SK-N-SH treated with all-trans-retinoic acid at 6 μM for 48 hours (cell line): ENCODE results near the gene DNER.
A peak's percentile ranks its signal among the peaks of the same experiment; 100 is the strongest.

ENCODE experiments used
- ATAC-seq: fragments of 200-7000 bp; cut with Tn5 transposase; 3 replicates; pipeline ENCODE4 v1.9.1; 2020; ENCODE audit warnings: mild to moderate bottlenecking, moderate library complexity
- ARNTL ChIP-seq: fragments of 450-650 bp; formaldehyde crosslinking; IDR thresholded peaks from 2 replicates; pipeline ENCODE4 v1.5.0; 2020; ENCODE audit warnings: low read depth, mild to moderate bottlenecking, moderate library complexity, borderline replicate concordance
- BACH2 ChIP-seq: fragments of 250-450 bp; sonication (Bioruptor Pico); IDR thresholded peaks from 2 replicates; pipeline ENCODE4 v1.9.0; 2021; ENCODE audit warnings: mild to moderate bottlenecking, borderline replicate concordance
- CREB5 ChIP-seq: fragments of 250-450 bp; sonication (Bioruptor Pico); IDR thresholded peaks from 2 replicates; pipeline ENCODE4 v1.5.1; 2020; ENCODE audit warnings: low read depth, mild to moderate bottlenecking, moderate library complexity
- CSDC2 ChIP-seq: fragments of 250-450 bp; sonication (Bioruptor Pico); IDR thresholded peaks from 2 replicates; pipeline ENCODE4 v1.5.0; 2020; ENCODE audit warnings: mild to moderate bottlenecking, moderate library complexity
- GLIS3 ChIP-seq: fragments of 250-450 bp; sonication (Bioruptor Pico); IDR thresholded peaks from 2 replicates; pipeline ENCODE4 v1.5.0; 2020; ENCODE audit warnings: mild to moderate bottlenecking, moderate library complexity
- ISL1 ChIP-seq: fragments of 250-450 bp; sonication (Bioruptor Pico); IDR thresholded peaks from 2 replicates; pipeline ENCODE4 v2.1.2; 2022; ENCODE audit warnings: mild to moderate bottlenecking, moderate library complexity
- OSR1 ChIP-seq: fragments of 250-450 bp; sonication (Bioruptor Pico); IDR thresholded peaks from 2 replicates; pipeline ENCODE4 v1.8.0; 2022; ENCODE audit warnings: moderate library complexity, mild to moderate bottlenecking, inconsistent platforms
- PATZ1 ChIP-seq: fragments of 250-450 bp; sonication (Bioruptor Pico); IDR thresholded peaks from 2 replicates; pipeline ENCODE4 v1.8.0; 2020; ENCODE audit warnings: mild to moderate bottlenecking, moderate library complexity, borderline replicate concordance
- PPARA ChIP-seq: fragments of 250-450 bp; sonication (Bioruptor Pico); IDR thresholded peaks from 2 replicates; pipeline ENCODE4 v1.5.0; 2020; ENCODE audit warnings: mild to moderate bottlenecking, borderline replicate concordance
- RARB ChIP-seq: fragments of 250-450 bp; sonication (Bioruptor Pico); IDR thresholded peaks from 2 replicates; pipeline ENCODE4 v1.8.0; 2021; ENCODE audit warnings: mild to moderate bottlenecking, moderate library complexity
- SNAI2 ChIP-seq: fragments of 250-450 bp; sonication (Bioruptor Pico); IDR thresholded peaks from 2 replicates; pipeline ENCODE4 v1.5.0; 2020; ENCODE audit warnings: mild to moderate bottlenecking, moderate library complexity
- TCF4 ChIP-seq: fragments of 250-450 bp; sonication (Bioruptor Pico); IDR thresholded peaks from 2 replicates; pipeline ENCODE4 v1.8.0; 2021; ENCODE audit warnings: mild to moderate bottlenecking, moderate library complexity, borderline replicate concordance
- TOX ChIP-seq: fragments of 250-450 bp; sonication (Bioruptor Pico); IDR thresholded peaks from 2 replicates; pipeline ENCODE4 v1.8.0; 2021; ENCODE audit warnings: mild to moderate bottlenecking, moderate library complexity, borderline replicate concordance
- TSHZ2 ChIP-seq: fragments of 250-450 bp; sonication (Bioruptor Pico); IDR thresholded peaks from 2 replicates; pipeline ENCODE4 v1.5.0; 2020; ENCODE audit warnings: mild to moderate bottlenecking, moderate library complexity
- ZFP3 ChIP-seq: fragments of 250-450 bp; sonication (Bioruptor Pico); IDR thresholded peaks from 2 replicates; pipeline ENCODE4 v1.5.0; 2020; ENCODE audit warnings: mild to moderate bottlenecking, moderate library complexity
- ZFP30 ChIP-seq: fragments of 450-650 bp; formaldehyde crosslinking; IDR thresholded peaks from 2 replicates; pipeline ENCODE4 v1.5.0; 2022; ENCODE audit warnings: mild to moderate bottlenecking, moderate library complexity
- ZNF565 ChIP-seq: fragments of 450-650 bp; formaldehyde crosslinking; conservative IDR thresholded peaks from 2 replicates; pipeline ENCODE4 v1.5.0; 2020; ENCODE audit warnings: low read depth, mild to moderate bottlenecking, moderate library complexity
- ZNF70 ChIP-seq: fragments of 450-650 bp; formaldehyde crosslinking; IDR thresholded peaks from 2 replicates; pipeline ENCODE4 v1.5.0; 2020; ENCODE audit warnings: mild to moderate bottlenecking, moderate library complexity
- ZNF8 ChIP-seq: fragments of 450-650 bp; formaldehyde crosslinking; IDR thresholded peaks from 2 replicates; pipeline ENCODE4 v1.5.0; 2020; ENCODE audit warnings: mild to moderate bottlenecking, moderate library complexity

The DNER gene

GRCh38 chr2:229734410-229734809 is 20.1 kb upstream of the DNER start:
- no peak for ATAC-seq
- TF ChIP-seq ISL1 (CRISPR knock-in tag), result no peak
- TF ChIP-seq ARNTL (CRISPR knock-in tag), result no peak
- no peak for TF ChIP-seq SNAI2
- no peak for TF ChIP-seq PPARA (CRISPR knock-in tag)
- TF ChIP-seq ZNF8 (CRISPR knock-in tag), result no peak
- no peak for TF ChIP-seq ZNF565 (CRISPR knock-in tag)
- TF ChIP-seq TCF4 (CRISPR knock-in tag), result no peak
- no peak for TF ChIP-seq GLIS3 (CRISPR knock-in tag)

GRCh38 chr2:229733611-229734245 is 19.4 kb upstream of the DNER start:
- ATAC-seq, result no peak
- TF ChIP-seq CSDC2 (CRISPR knock-in tag) (no peak), SNAI2 (no peak), BACH2 (CRISPR knock-in tag) (no peak), TOX (CRISPR knock-in tag) (no peak), ZFP30 (CRISPR knock-in tag) (no peak), RARB (CRISPR knock-in tag) (no peak), CREB5 (CRISPR knock-in tag) (no peak), ARNTL (CRISPR knock-in tag) (no peak), ZNF565 (CRISPR knock-in tag) (no peak), TSHZ2 (CRISPR knock-in tag) (no peak), ZFP3 (CRISPR knock-in tag) (no peak), ISL1 (CRISPR knock-in tag) (no peak), PATZ1 (no peak)

- no peak for TF ChIP-seq PATZ1
- TF ChIP-seq ZNF70, result no peak
- no peak for TF ChIP-seq OSR1 (CRISPR knock-in tag)
- no peak for TF ChIP-seq ZFP3 (CRISPR knock-in tag)
- no peak for TF ChIP-seq ZNF8 (CRISPR knock-in tag)
- TF ChIP-seq CSDC2 (CRISPR knock-in tag), result no peak
- ATAC-seq, result no peak
Measured at GRCh38 chr2:229732897-229733296, 18.5 kb upstream of the DNER start.

- TF ChIP-seq ZNF8 (CRISPR knock-in tag) (no peak), TCF4 (CRISPR knock-in tag) (peak; percentile 49; the same call in 1 of the 2 replicates), ISL1 (CRISPR knock-in tag) (no peak), CREB5 (CRISPR knock-in tag) (no peak)
- ATAC-seq, result peak; percentile 41
Measured at GRCh38 chr2:229731916-229732315, 17.6 kb upstream of the DNER start.
